C4-2B (cell line): ENCODE data around the gene POU3F3.

ENCODE experiments used
- CTCF ChIP-seq: fragments of 450-650 bp; conservative IDR thresholded peaks from 2 replicates; pipeline ENCODE4 v1.5.1; 2017; ENCODE audit warnings: mild to moderate bottlenecking
- ZFX ChIP-seq: fragments of 450-650 bp; IDR thresholded peaks from 2 replicates; pipeline ENCODE4 v1.6.1; 2017

DNA sequence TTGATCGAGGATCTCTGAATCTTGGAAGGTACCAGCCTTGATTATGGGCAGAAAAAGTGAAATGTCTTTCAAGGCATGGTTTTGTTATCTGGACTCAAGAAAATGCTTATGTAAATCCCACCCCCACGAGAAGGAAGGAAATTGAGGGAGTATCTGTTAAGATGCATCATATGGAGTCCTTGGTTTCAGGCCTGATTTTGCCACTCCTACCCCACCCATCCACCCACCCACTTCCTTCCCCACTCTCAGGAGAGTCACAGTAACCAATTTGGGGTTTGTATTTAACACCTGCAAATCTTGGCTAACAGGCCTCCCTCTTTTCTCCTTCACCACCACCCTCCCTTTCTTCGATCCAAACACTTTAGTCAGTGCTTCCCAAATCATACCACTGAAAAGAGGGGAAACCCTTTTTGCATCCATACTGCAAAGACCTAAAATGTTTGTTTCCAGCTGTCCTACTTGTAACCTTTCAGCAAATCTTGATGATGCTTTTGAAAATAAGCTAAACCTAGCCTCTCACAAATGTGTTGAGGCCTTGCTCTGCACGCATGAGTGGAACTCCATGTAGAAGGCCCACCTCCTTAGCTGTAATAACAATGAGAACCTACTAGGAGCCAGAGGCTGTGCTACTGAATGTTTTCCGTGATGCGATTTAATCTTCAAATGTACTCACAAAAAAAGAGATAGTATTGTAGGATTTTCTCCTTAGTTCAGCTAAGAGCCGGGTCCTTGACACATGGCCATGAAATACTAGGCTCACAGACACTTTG lies 34.8 kb downstream of the POU3F3 start:
- TF ChIP-seq CTCF (no peak), ZFX (no peak)
